K562 (cell line): ENCODE measurements around the gene CUX1. TPM values are rescaled to one million over a fixed set of nuclear protein-coding genes. Genes with fewer than 3 reads are reported as not detected.

ENCODE experiments used
- ATAC-seq: fragments of 200-7000 bp; cut with Tn5 transposase; 3 replicates; pipeline ENCODE4 v1.9.1; 2020; ENCODE audit warnings: moderate library complexity
- BruUV-seq: library from RNA; stranded (reverse); fragments of 400-500 nt; replicated peaks from 2 replicates; lab custom pipeline; 2021; lab: Mats Ljungman, UMichigan
- CTCF ChIA-PET: fragments of 300-600 bp; formaldehyde crosslinking; extraction: SDS; loops from one replicate; lab custom pipeline; 2021; ENCODE audit warnings: low intra/inter-chr PET ratio; lab: Yijun Ruan, JAX
- POLR2A ChIA-PET: fragments of 300-600, 350-650 bp; sonication (Branson Sonifier 250); formaldehyde crosslinking; extraction: SDS; loops from one replicate; lab custom pipeline; 2021; ENCODE audit warnings: antibody characterized with exemption, inconsistent platforms; lab: Yijun Ruan, JAX
- DNase-seq, 4 experiments: peaks; one replicate each; pipeline versions ENCODE4 v3.0.0 to v3.0.0-alpha.2; 2011 to 2018; ENCODE audit warnings: low spot score in 3 of 4, mixed read lengths in 3 of 4; ENCODE audit errors: extremely low read depth in 1 of 4
- FAIRE-seq: peaks from 2 replicates; lab custom pipeline; 2011; peaks lifted over from hg19 to GRCh38; lab: Jason Lieb, UNC
- H2AFZ ChIP-seq: 2 replicates; pipeline ENCODE4 v1.6.0; 2011; ENCODE audit warnings: low read depth, low read length, control low read depth, inconsistent platforms
- H3K27ac ChIP-seq: fragments of 200-600 bp; 3 replicates; pipeline ENCODE4 v1.8.0; 2011; ENCODE audit warnings: low read depth, mild to moderate bottlenecking, control low read depth, inconsistent platforms, low read length, moderate library complexity, mixed read lengths; ENCODE audit errors: extremely low read depth
- H3K27me3 ChIP-seq, 2 experiments: fragments of 300-600 bp in 1 of 2; 2 replicates in 1 of 2; 3 replicates in 1 of 2; pipeline versions ENCODE4 v1.6.0 to v1.8.0; 2011; ENCODE audit warnings: inconsistent platforms in 2 of 2, low read length in 2 of 2, mild to moderate bottlenecking in 1 of 2, mixed read lengths in 1 of 2, moderate library complexity in 1 of 2; ENCODE audit not compliant: control insufficient read depth in 2 of 2, insufficient read depth in 2 of 2
- H3K36me3 ChIP-seq: fragments of 300-600 bp; 3 replicates; pipeline ENCODE4 v1.8.0; 2011; ENCODE audit warnings: mild to moderate bottlenecking, low read length, inconsistent platforms; ENCODE audit not compliant: control insufficient read depth, insufficient read depth
- H3K4me1 ChIP-seq, 2 experiments: fragments of 200-600 bp in 1 of 2; replicated peaks in 1 of 2; 2 replicates in 1 of 2; 3 replicates in 1 of 2; pipeline versions ENCODE4 v1.5.1 to v1.8.0; 2011; ENCODE audit warnings: inconsistent platforms in 2 of 2, low read length in 2 of 2, mild to moderate bottlenecking in 1 of 2, mixed read lengths in 1 of 2, moderate library complexity in 1 of 2; ENCODE audit not compliant: control insufficient read depth in 2 of 2, insufficient read depth in 2 of 2
- H3K4me2 ChIP-seq: 2 replicates; pipeline ENCODE4 v1.6.1; 2011; ENCODE audit warnings: low read length, control low read depth, inconsistent platforms, mixed read lengths; ENCODE audit not compliant: insufficient read depth
- H3K4me3 ChIP-seq: fragments of 200-600 bp; sonication (generic), shearing (Covaris generic); 2 replicates; pipeline ENCODE4 v1.5.1; 2016; ENCODE audit warnings: control low read depth, inconsistent platforms
- H3K79me2 ChIP-seq: fragments of 200-600 bp; 3 replicates; pipeline ENCODE4 v1.8.0; 2011; ENCODE audit warnings: low read length, inconsistent platforms; ENCODE audit not compliant: control insufficient read depth, insufficient read depth
- H3K9ac ChIP-seq, 2 experiments: 2 replicates each; pipeline versions ENCODE4 v1.6.0 to v1.6.1; 2011; ENCODE audit warnings: low read depth in 2 of 2, low read length in 2 of 2, control low read depth in 1 of 2, inconsistent platforms in 1 of 2, mild to moderate bottlenecking in 1 of 2, mixed read lengths in 1 of 2; ENCODE audit not compliant: insufficient read depth in 1 of 2
- H3K9me1 ChIP-seq: one replicate; pipeline ENCODE4 v1.6.0; 2011; ENCODE audit warnings: inconsistent platforms, mild to moderate bottlenecking, low read length, moderate library complexity; ENCODE audit not compliant: control insufficient read depth, insufficient read depth
- H3K9me3 ChIP-seq: replicated peaks from 2 replicates; pipeline ENCODE4 v1.5.1; 2011; ENCODE audit warnings: low read depth, low read length, inconsistent platforms; ENCODE audit not compliant: control insufficient read depth, insufficient read depth
- H4K20me1 ChIP-seq: replicated peaks from 2 replicates; pipeline ENCODE4 v1.6.1; 2011; ENCODE audit warnings: low read length, inconsistent platforms, mixed read lengths; ENCODE audit not compliant: control insufficient read depth, insufficient read depth
- BCOR ChIP-seq: fragments of 450-650 bp; IDR thresholded peaks from 2 replicates; pipeline ENCODE4 v1.6.1; 2016
- BHLHE40 ChIP-seq: IDR thresholded peaks from 2 replicates; pipeline ENCODE4 v1.6.1; 2011; ENCODE audit warnings: low read length, improper control_type of control experiment
- CBX8 ChIP-seq: fragments of 200-600 bp; sonication (generic); IDR thresholded peaks from 2 replicates; pipeline ENCODE4 v1.6.1; 2012; ENCODE audit warnings: borderline replicate concordance, mixed run types, low read depth, mild to moderate bottlenecking, moderate library complexity, mixed read lengths, low read length, control low read depth, inconsistent platforms; ENCODE audit not compliant: poor library complexity, severe bottlenecking; ENCODE audit errors: extremely low read depth
- CEBPB ChIP-seq: fragments of 450-650 bp; IDR thresholded peaks from 2 replicates; pipeline ENCODE4 v1.6.1; 2016; ENCODE audit warnings: missing genetic modification characterization, missing compliant biosample characterization
- MECOM ChIP-seq: fragments of 250-450 bp; sonication (Bioruptor Pico); IDR thresholded peaks from 2 replicates; pipeline ENCODE4 v1.8.0; 2022; ENCODE audit warnings: inconsistent platforms
- RAD51 ChIP-seq: fragments of 450-650 bp; IDR thresholded peaks from 2 replicates; pipeline ENCODE4 v1.7.1; 2016; ENCODE audit warnings: low read depth, mild to moderate bottlenecking, borderline replicate concordance
- RBM25 ChIP-seq: fragments of 200-400 bp; formaldehyde crosslinking; IDR thresholded peaks from 2 replicates; pipeline ENCODE4 v1.6.1; 2018; ENCODE audit warnings: low read length, low read depth, moderate library complexity; ENCODE audit not compliant: severe bottlenecking
- SRSF3 ChIP-seq: fragments of 200-400 bp; formaldehyde crosslinking; IDR thresholded peaks from 2 replicates; pipeline ENCODE4 v1.6.1; 2016; ENCODE audit warnings: mild to moderate bottlenecking, low read length, moderate library complexity; ENCODE audit not compliant: insufficient read depth
- ZBTB33 ChIP-seq: sonication (generic); formaldehyde crosslinking; IDR thresholded peaks from 2 replicates; pipeline ENCODE4 v1.8.1; 2023; ENCODE audit warnings: mild to moderate bottlenecking, missing genetic modification reagents
- ZFP36 ChIP-seq: fragments of 150-350 bp; IDR thresholded peaks from 2 replicates; pipeline ENCODE4 v1.6.1; 2018; ENCODE audit warnings: low read length, low read depth; ENCODE audit not compliant: partially characterized antibody
- whole genome bisulfite sequencing: fragments of 100-300 bp; shearing (Covaris generic); methylation state at CpG from one replicate; pipeline ENCODE4 v1.1.6; 2016; ENCODE audit warnings: low coverage, mixed read lengths; ENCODE audit not compliant: insufficient coverage; ENCODE audit errors: missing lambda C conversion rate; 5-methylcytosine and 5-hydroxymethylcytosine counted together
- in situ Hi-C: fragments of 300-500 bp; cut with MboI; formaldehyde crosslinking; loops from 4 replicates; pipeline ENCODE4 v1.15.0; 2018; ENCODE audit warnings: inconsistent platforms, mixed read lengths
- intact Hi-C: fragments of 100-400 bp; cut with micrococcal nuclease; formaldehyde crosslinking; loops from 2 replicates; pipeline ENCODE4 v1.14.2; 2022
- polyA plus RNA-seq, 8 experiments: library from polyadenylated mRNA; depleted of rRNA in 4 of 8; stranded (reverse) in 5 of 8; unstranded in 3 of 8; fragments of >200 nt; fragmentation: Nextera tagmentation in 2 of 8; fragmentation: Illumina TruSeq in 1 of 8; extraction: Ambion mirVana in 2 of 8; extraction: Trizol in 1 of 8; gene quantifications; 2 replicates each; pipeline versions ENCODE4 v1.2.1 to v1.2.3, GENCODE V29; 2011 to 2014; ENCODE audit warnings: inconsistent platforms in 1 of 8, missing spikeins in 1 of 8
- total RNA-seq, 7 experiments: library from RNA; depleted of rRNA in 6 of 7; stranded (reverse); fragments of >200 nt in 6 of 7; fragmentation: Illumina TruSeq in 2 of 7; extraction: Trizol in 2 of 7; gene quantifications; 2 replicates each; pipeline versions ENCODE4 v1.2.1 to v1.2.3, GENCODE V29; 2011 to 2021; ENCODE audit warnings: low replicate concordance in 1 of 7
- TF ChIP-seq, protein P1 (sequence below): fragments of 450-650 bp; formaldehyde crosslinking; IDR thresholded peaks from 2 replicates; pipeline ENCODE4 v1.4.0; 2020; ENCODE audit warnings: mild to moderate bottlenecking, mixed read lengths

CUX1 gene
- total and polyA plus RNA-seq, 9 of the 15 experiments (the other 6 are each of a cell fraction or from before 2014, with no cell fraction given), result 3.6 to 55.3 (median 25.2) TPM

- Histone ChIP-seq H3K9ac (no peak overlapping the region), H3K9me3 (no peaks in the 10 kb centered on the region), H4K20me1 (no peaks in the 10 kb centered on the region), H3K27ac (no peak overlapping the region), H3K4me2 (no peak overlapping the region), H3K79me2 (no peaks in the 10 kb centered on the region), H3K27me3 (peaks cover 14 to 28% of the 10 kb centered on the region in 2 experiments), H3K4me1 (peaks cover 3 to 8% of the 10 kb centered on the region in 2 experiments; a peak in 3 of 5 replicates), H2AFZ (no peak overlapping the region), H3K9me1 (no peaks in the 10 kb centered on the region), H3K36me3 (no peaks in the 10 kb centered on the region), H3K4me3 (no peak overlapping the region)
- WGBS, result 22% methylated on average over 11 of the region's 11 CpGs
- intact Hi-C loops (no loop called here), in situ Hi-C loops (no loop called here)
- no peak for FAIRE-seq
- TF ChIP-seq ZBTB33 (CRISPR knock-in tag) (0 out of 2 replicates have a peak, but pooled peaks have one; percentile 32), ZFP36 (peak; percentile 69), MECOM (CRISPR knock-in tag) (no peak), RBM25 (peak; percentile 83), CEBPB (tag) (peak; percentile 51), BHLHE40 (0 out of 2 replicates have a peak, but pooled peaks have one; percentile 35), BCOR (peak; percentile 80), SRSF3 (no peak), RAD51 (peak; percentile 29; the same call in 1 of the 2 replicates), CBX8 (peak; percentile 52)
- TF ChIP-seq, protein P1, sequence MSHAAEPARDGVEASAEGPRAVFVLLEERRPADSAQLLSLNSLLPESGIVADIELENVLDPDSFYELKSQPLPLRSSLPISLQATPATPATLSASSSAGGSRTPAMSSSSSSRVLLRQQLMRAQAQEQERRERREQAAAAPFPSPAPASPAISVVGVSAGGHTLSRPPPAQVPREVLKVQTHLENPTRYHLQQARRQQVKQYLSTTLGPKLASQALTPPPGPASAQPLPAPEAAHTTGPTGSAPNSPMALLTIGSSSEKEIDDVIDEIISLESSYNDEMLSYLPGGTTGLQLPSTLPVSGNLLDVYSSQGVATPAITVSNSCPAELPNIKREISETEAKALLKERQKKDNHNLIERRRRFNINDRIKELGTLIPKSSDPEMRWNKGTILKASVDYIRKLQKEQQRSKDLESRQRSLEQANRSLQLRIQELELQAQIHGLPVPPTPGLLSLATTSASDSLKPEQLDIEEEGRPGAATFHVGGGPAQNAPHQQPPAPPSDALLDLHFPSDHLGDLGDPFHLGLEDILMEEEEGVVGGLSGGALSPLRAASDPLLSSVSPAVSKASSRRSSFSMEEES, result peak; percentile 64
- DNase-seq, result no peak
- ChIA-PET CTCF (interaction anchor here (0.5 to 0.6 kb wide), 2 partner anchors 91 to 161 kb away, joined by 4 to 5 read pairs; no protein-coding TSS in a partner anchor), POLR2A (no interaction called here)
- no TSS peak for BruUV-seq
- no peak for ATAC-seq
Observed at GRCh38 chr7:101803203-101804087, 14.0 kb upstream of the CUX1 start.
